ENCODE results near the gene SMURF1.

Gene SMURF1

GRCh38 chr7:99028261-99028973, 115.5 kb downstream of the SMURF1 start:
- Histone ChIP-seq H2AFZ (ENCODE audit: low read length) (no peak overlapping the region), H3K9me3 (ENCODE audit: low read length) (no peaks in the 10 kb centered on the region), H3K4me3 (ENCODE audit: low read depth, low read length, poor library complexity, severe bottlenecking) (no peak overlapping the region), H3K36me3 (ENCODE audit: insufficient read depth, low read length) (peaks cover 56% of the 10 kb centered on the region), H3F3A (ENCODE audit: insufficient read depth, low read length) (no peaks in the 10 kb centered on the region), H3K27me3 (ENCODE audit: insufficient read depth, low read length) (no peaks in the 10 kb centered on the region), H3K27ac (ENCODE audit: low read depth, low read length, poor library complexity, severe bottlenecking) (no peak overlapping the region), H3K9ac (ENCODE audit: low read length) (no peak overlapping the region), H3K4me2 (ENCODE audit: low read length) (no peak overlapping the region), H3K4me1 (ENCODE audit: insufficient read depth, low read length, severe bottlenecking) (no peaks in the 10 kb centered on the region), H3K79me2 (ENCODE audit: insufficient read depth, low read length) (no peaks in the 10 kb centered on the region), H4K20me1 (ENCODE audit: insufficient read depth, low read length) (no peaks in the 10 kb centered on the region), H3K9me2 (ENCODE audit: low read depth, low read length) (no peaks in the 10 kb centered on the region)
- TF ChIP-seq CTCF (IDR thresholded peaks at IDR 0.05; ENCODE audit: low read length) = no peak
- TF ChIP-seq EZH2 (IDR thresholded peaks at IDR 0.05; ENCODE audit: borderline replicate concordance, low read length) = no peak

- no peak overlapping the region for H3K9ac ChIP-seq (ENCODE audit: low read length)
- TF ChIP-seq EZH2 (IDR thresholded peaks at IDR 0.05; ENCODE audit: borderline replicate concordance, low read length) = no peak
- no peak for TF ChIP-seq CTCF (IDR thresholded peaks at IDR 0.05; ENCODE audit: low read length)
- H3K4me2 ChIP-seq (ENCODE audit: low read length) = no peak overlapping the region
- H3K79me2 ChIP-seq (ENCODE audit: insufficient read depth, low read length) = no peaks in the 10 kb centered on the region
- peaks cover 51% of the 10 kb centered on the region for H3K36me3 ChIP-seq (ENCODE audit: insufficient read depth, low read length)
- no peaks in the 10 kb centered on the region for H4K20me1 ChIP-seq (ENCODE audit: insufficient read depth, low read length)
- no peaks in the 10 kb centered on the region for H3K9me3 ChIP-seq (ENCODE audit: low read length)
- H3K9me2 ChIP-seq (ENCODE audit: low read depth, low read length) = no peaks in the 10 kb centered on the region
- no peaks in the 10 kb centered on the region for H3F3A ChIP-seq (ENCODE audit: insufficient read depth, low read length)
- H3K4me3 ChIP-seq (ENCODE audit: low read depth, low read length, poor library complexity, severe bottlenecking) = no peak overlapping the region
- no peaks in the 10 kb centered on the region for H3K4me1 ChIP-seq (ENCODE audit: insufficient read depth, low read length, severe bottlenecking)
- H2AFZ ChIP-seq (ENCODE audit: low read length) = no peak overlapping the region
- no peaks in the 10 kb centered on the region for H3K27me3 ChIP-seq (ENCODE audit: insufficient read depth, low read length)
- no peak overlapping the region for H3K27ac ChIP-seq (ENCODE audit: low read depth, low read length, poor library complexity, severe bottlenecking)
Measured at GRCh38 chr7:99027841-99028240, 116.1 kb downstream of the SMURF1 start.

GRCh38 chr7:99027241-99027640, 116.7 kb downstream of the SMURF1 start:
- Histone ChIP-seq H3K36me3 (ENCODE audit: insufficient read depth, low read length) (peaks cover 45% of the 10 kb centered on the region), H3K9me2 (ENCODE audit: low read depth, low read length) (no peaks in the 10 kb centered on the region), H3F3A (ENCODE audit: insufficient read depth, low read length) (no peaks in the 10 kb centered on the region), H3K27me3 (ENCODE audit: insufficient read depth, low read length) (no peaks in the 10 kb centered on the region), H3K9me3 (ENCODE audit: low read length) (no peaks in the 10 kb centered on the region), H3K4me3 (ENCODE audit: low read depth, low read length, poor library complexity, severe bottlenecking) (no peak overlapping the region), H3K27ac (ENCODE audit: low read depth, low read length, poor library complexity, severe bottlenecking) (no peak overlapping the region), H2AFZ (ENCODE audit: low read length) (no peak overlapping the region), H4K20me1 (ENCODE audit: insufficient read depth, low read length) (no peaks in the 10 kb centered on the region), H3K4me1 (ENCODE audit: insufficient read depth, low read length, severe bottlenecking) (no peaks in the 10 kb centered on the region), H3K4me2 (ENCODE audit: low read length) (no peak overlapping the region), H3K79me2 (ENCODE audit: insufficient read depth, low read length) (no peaks in the 10 kb centered on the region), H3K9ac (ENCODE audit: low read length) (no peak overlapping the region)
- TF ChIP-seq EZH2 (IDR thresholded peaks at IDR 0.05; ENCODE audit: borderline replicate concordance, low read length) = no peak
- no peak for TF ChIP-seq CTCF (IDR thresholded peaks at IDR 0.05; ENCODE audit: low read length)
